Loucy (cell line): ENCODE data around the gene ARHGAP42.

Experiments
- H2AFZ ChIP-seq: fragments of 200-600 bp; sonication (generic); 2 replicates; pipeline ENCODE4 v1.6.0; 2016; ENCODE audit warnings: antibody characterized with exemption, mild to moderate bottlenecking, low read length, moderate library complexity
- H3F3A ChIP-seq: fragments of 200-600 bp; 2 replicates; pipeline ENCODE4 v1.6.0; 2016; ENCODE audit warnings: antibody characterized with exemption, low read depth, mild to moderate bottlenecking
- H3K27me3 ChIP-seq: fragments of 200-600 bp; sonication (generic); 2 replicates; pipeline ENCODE4 v1.6.1; 2014; ENCODE audit warnings: low read length, mild to moderate bottlenecking; ENCODE audit not compliant: insufficient read depth, poor library complexity, severe bottlenecking
- H3K36me3 ChIP-seq: fragments of 200-600 bp; sonication (generic); 2 replicates; pipeline ENCODE4 v1.6.1; 2016; ENCODE audit warnings: low read length; ENCODE audit not compliant: insufficient read depth
- H3K4me1 ChIP-seq: fragments of 200-600 bp; sonication (generic); 2 replicates; pipeline ENCODE4 v1.5.1; 2014; ENCODE audit warnings: low read length, mild to moderate bottlenecking; ENCODE audit not compliant: insufficient read depth, poor library complexity, severe bottlenecking
- H3K4me2 ChIP-seq: fragments of 200-600 bp; sonication (generic); 2 replicates; pipeline ENCODE4 v1.6.0; 2014; ENCODE audit warnings: antibody characterized with exemption, low read length, low read depth, mild to moderate bottlenecking; ENCODE audit not compliant: poor library complexity, severe bottlenecking
- H3K4me3 ChIP-seq: fragments of 200-600 bp; sonication (generic); 2 replicates; pipeline ENCODE4 v1.5.1; 2014; ENCODE audit warnings: low read length, mild to moderate bottlenecking, mixed read lengths; ENCODE audit not compliant: poor library complexity, severe bottlenecking
- H3K79me2 ChIP-seq: fragments of 200-600 bp; sonication (generic); 2 replicates; pipeline ENCODE4 v1.6.1; 2014; ENCODE audit warnings: low read length; ENCODE audit not compliant: insufficient read depth
- H3K9ac ChIP-seq: fragments of 200-600 bp; sonication (generic); 2 replicates; pipeline ENCODE4 v1.6.0; 2014; ENCODE audit warnings: mild to moderate bottlenecking, low read depth, low read length, moderate library complexity; ENCODE audit not compliant: poor library complexity, severe bottlenecking
- H3K9me2 ChIP-seq: fragments of 200-600 bp; sonication (generic); replicated peaks from 2 replicates; pipeline ENCODE4 v1.6.1; 2016; ENCODE audit warnings: low read depth, low read length, mixed read lengths
- H3K9me3 ChIP-seq: fragments of 200-600 bp; sonication (generic); 2 replicates; pipeline ENCODE4 v1.6.1; 2014; ENCODE audit warnings: mild to moderate bottlenecking, antibody characterized with exemption, low read length, low read depth; ENCODE audit not compliant: insufficient read depth
- H4K20me1 ChIP-seq: fragments of 200-600 bp; sonication (generic); 2 replicates; pipeline ENCODE4 v1.6.0; 2014; ENCODE audit warnings: antibody characterized with exemption, low read length, mild to moderate bottlenecking; ENCODE audit not compliant: insufficient read depth, poor library complexity, severe bottlenecking
- EZH2phosphoT487 ChIP-seq: fragments of 200-600 bp; IDR thresholded peaks from 2 replicates; pipeline ENCODE4 v1.6.1; 2018; ENCODE audit warnings: antibody characterized with exemption, mild to moderate bottlenecking, moderate library complexity, borderline replicate concordance
- TF ChIP-seq, protein P1 (sequence below): fragments of 200-600 bp; sonication (generic); conservative IDR thresholded peaks from 2 replicates; pipeline ENCODE4 v1.5.1; 2014; ENCODE audit warnings: mild to moderate bottlenecking, antibody characterized with exemption, low read length

ARHGAP42 gene

DNA sequence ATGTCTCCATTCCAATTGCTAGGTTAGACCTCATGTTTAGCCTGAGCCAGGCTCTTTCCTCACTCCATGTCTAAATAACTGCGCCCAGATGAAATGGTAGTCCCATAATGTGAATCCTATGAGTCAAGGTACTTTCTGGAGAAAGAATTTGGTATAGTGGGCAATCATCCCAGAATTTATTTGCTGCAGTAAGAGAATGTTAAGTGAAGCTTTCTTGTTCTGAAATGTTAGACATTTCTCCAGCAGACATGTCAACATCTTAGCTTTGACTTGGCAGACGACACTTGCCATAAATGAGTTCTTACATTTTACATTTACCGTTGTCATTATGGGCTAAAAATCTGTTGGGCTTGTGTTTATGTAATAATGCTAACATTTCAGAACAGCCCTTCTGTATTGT is 277.3 kb downstream of the ARHGAP42 start:
- Histone ChIP-seq H3K36me3 (no peaks in the 10 kb centered on the region), H3K4me1 (no peaks in the 10 kb centered on the region), H3K4me3 (no peak overlapping the region), H3K27me3 (no peaks in the 10 kb centered on the region), H3K9me2 (no peaks in the 10 kb centered on the region), H4K20me1 (no peaks in the 10 kb centered on the region), H3K9ac (no peak overlapping the region), H3K79me2 (no peaks in the 10 kb centered on the region), H3K4me2 (no peak overlapping the region), H2AFZ (no peak overlapping the region), H3K9me3 (no peaks in the 10 kb centered on the region), H3F3A (no peaks in the 10 kb centered on the region)
- no peak for TF ChIP-seq EZH2phosphoT487
- TF ChIP-seq, protein P1, sequence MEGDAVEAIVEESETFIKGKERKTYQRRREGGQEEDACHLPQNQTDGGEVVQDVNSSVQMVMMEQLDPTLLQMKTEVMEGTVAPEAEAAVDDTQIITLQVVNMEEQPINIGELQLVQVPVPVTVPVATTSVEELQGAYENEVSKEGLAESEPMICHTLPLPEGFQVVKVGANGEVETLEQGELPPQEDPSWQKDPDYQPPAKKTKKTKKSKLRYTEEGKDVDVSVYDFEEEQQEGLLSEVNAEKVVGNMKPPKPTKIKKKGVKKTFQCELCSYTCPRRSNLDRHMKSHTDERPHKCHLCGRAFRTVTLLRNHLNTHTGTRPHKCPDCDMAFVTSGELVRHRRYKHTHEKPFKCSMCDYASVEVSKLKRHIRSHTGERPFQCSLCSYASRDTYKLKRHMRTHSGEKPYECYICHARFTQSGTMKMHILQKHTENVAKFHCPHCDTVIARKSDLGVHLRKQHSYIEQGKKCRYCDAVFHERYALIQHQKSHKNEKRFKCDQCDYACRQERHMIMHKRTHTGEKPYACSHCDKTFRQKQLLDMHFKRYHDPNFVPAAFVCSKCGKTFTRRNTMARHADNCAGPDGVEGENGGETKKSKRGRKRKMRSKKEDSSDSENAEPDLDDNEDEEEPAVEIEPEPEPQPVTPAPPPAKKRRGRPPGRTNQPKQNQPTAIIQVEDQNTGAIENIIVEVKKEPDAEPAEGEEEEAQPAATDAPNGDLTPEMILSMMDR = no peak

DNA sequence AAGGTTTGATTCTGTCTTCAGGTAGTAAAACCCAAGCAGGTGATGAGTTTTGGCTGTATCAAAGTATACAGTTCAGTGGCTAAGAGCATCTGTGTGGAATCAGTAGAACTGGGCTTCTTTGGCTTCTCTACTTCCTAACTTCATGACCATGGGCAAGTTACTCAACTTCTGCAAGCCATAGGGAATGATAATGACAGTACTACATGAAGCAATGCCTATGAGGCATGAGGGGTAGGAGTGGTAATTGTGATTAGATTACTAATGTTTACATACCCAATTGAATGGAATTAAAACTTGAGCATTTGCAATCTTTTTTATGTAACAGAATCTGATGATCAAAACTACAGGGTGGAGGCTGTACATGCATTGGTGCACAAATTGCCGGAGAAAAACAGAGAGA is 278.3 kb downstream of the ARHGAP42 start:
- Histone ChIP-seq H3K79me2 (no peaks in the 10 kb centered on the region), H3F3A (no peaks in the 10 kb centered on the region), H3K27me3 (no peaks in the 10 kb centered on the region), H3K9me3 (no peaks in the 10 kb centered on the region), H3K4me2 (no peak overlapping the region), H2AFZ (no peak overlapping the region), H3K4me1 (no peaks in the 10 kb centered on the region), H4K20me1 (no peaks in the 10 kb centered on the region), H3K4me3 (no peak overlapping the region), H3K9ac (no peak overlapping the region), H3K9me2 (no peaks in the 10 kb centered on the region), H3K36me3 (no peaks in the 10 kb centered on the region)
- TF ChIP-seq, protein P1 = no peak
- TF ChIP-seq EZH2phosphoT487 = no peak

DNA sequence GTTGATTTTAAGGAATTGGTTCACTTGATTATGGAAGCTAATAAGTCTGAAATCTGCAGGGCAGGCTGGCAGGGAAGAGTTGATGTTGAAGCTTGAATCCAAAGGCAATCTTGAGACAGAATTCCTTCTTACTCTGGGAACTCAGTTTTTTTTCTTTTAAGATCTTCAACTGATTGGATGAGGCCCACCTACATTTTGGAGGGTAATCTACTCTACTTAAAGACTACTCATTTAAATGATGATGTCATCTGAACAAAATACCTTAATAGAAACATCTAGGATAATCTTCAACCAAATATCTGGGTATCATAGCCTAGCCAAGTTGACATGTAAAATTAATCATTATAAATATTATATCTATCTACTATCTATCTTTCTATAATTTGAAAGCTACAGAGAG is 279.3 kb downstream of the ARHGAP42 start:
- no peaks in the 10 kb centered on the region for H3K36me3 ChIP-seq
- no peaks in the 10 kb centered on the region for H3K79me2 ChIP-seq
- no peaks in the 10 kb centered on the region for H4K20me1 ChIP-seq
- no peak for TF ChIP-seq EZH2phosphoT487
- TF ChIP-seq, protein P1 = no peak
- H3K27me3 ChIP-seq = no peaks in the 10 kb centered on the region
- H3K4me3 ChIP-seq = no peak overlapping the region
- no peak overlapping the region for H3K9ac ChIP-seq
- no peak overlapping the region for H2AFZ ChIP-seq
- H3K9me3 ChIP-seq = no peaks in the 10 kb centered on the region
- H3K9me2 ChIP-seq = no peaks in the 10 kb centered on the region
- no peaks in the 10 kb centered on the region for H3K4me1 ChIP-seq
- H3F3A ChIP-seq = no peaks in the 10 kb centered on the region
- H3K4me2 ChIP-seq = no peak overlapping the region
